Left lung (tissue), 10 donors: Measurements from ENCODE around the gene VPS35L. TPM values are rescaled to one million over a fixed set of nuclear protein-coding genes. Genes with fewer than 3 reads are reported as not detected.

ENCODE experiments used
- ATAC-seq: fragments of 200-7000 bp; cut with Tn5 transposase; one replicate; pipeline ENCODE4 v1.9.1; 2020; ENCODE audit warnings: moderate library complexity
- DNase-seq, 4 donors: peaks; one replicate each; pipeline ENCODE4 v3.0.0-alpha.2; 2013 to 2020
- H3K27ac ChIP-seq, 2 donors: fragments of 200-600 bp; sonication (generic) in 1 of 2; one replicate each; pipeline versions ENCODE4 v1.5.0 to v1.8.0; 2020 to 2021
- H3K27me3 ChIP-seq, 2 donors: fragments of 200-600 bp; sonication (generic) in 1 of 2; one replicate each; pipeline versions ENCODE4 v1.5.0 to v1.8.0; 2020 to 2021
- H3K36me3 ChIP-seq, 2 donors: fragments of 200-600 bp; sonication (generic) in 1 of 2; one replicate each; pipeline versions ENCODE4 v1.5.0 to v1.8.0; 2020 to 2021
- H3K4me1 ChIP-seq, 2 donors: fragments of 200-600 bp; one replicate each; pipeline ENCODE4 v1.8.0; 2021
- H3K4me3 ChIP-seq, 2 donors: fragments of 200-600 bp; sonication (generic) in 1 of 2; one replicate each; pipeline versions ENCODE4 v1.5.0 to v1.8.0; 2020 to 2021; ENCODE audit warnings: mild to moderate bottlenecking in 1 of 2
- H3K9me3 ChIP-seq, 2 donors: fragments of 200-600 bp; sonication (generic) in 1 of 2; one replicate each; pipeline versions ENCODE4 v1.5.0 to v1.8.0; 2020 to 2021
- CTCF ChIP-seq, 2 donors: fragments of 200-600 bp; sonication (generic) in 1 of 2; IDR thresholded peaks; one replicate each; pipeline versions ENCODE4 v1.5.0 to v1.8.0; 2021; ENCODE audit warnings: antibody characterized with exemption in 2 of 2
- intact Hi-C, 2 donors: fragments of 100-400 bp; cut with DNase I; formaldehyde crosslinking; loops; one replicate each; pipeline versions ENCODE4 v1.11.2 to v1.14.2; 2022
- polyA plus RNA-seq, 6 donors: library from polyadenylated mRNA; unstranded; fragments of 120-200 nt; gene quantifications; one replicate each; pipeline ENCODE4 v1.2.1, GENCODE V29; 2013; ENCODE audit not compliant: insufficient read length in 6 of 6
- total RNA-seq, 2 donors: library from RNA; stranded (reverse); fragmentation: NEBNext Ultra II Directional; extraction: Animal tissue kit (Norgen Biotek cat#: 25700); gene quantifications; one replicate each; pipeline ENCODE4 v1.2.1, GENCODE V29; 2021
- donor health status: DM: no; HTN: yes; CAD: no.
- donor health status: DM: no; HTN: no; CAD: no.

VPS35L gene
- total and polyA plus RNA-seq, 8 donors: 54.8 to 70.2 (median 57.7) TPM

DNA sequence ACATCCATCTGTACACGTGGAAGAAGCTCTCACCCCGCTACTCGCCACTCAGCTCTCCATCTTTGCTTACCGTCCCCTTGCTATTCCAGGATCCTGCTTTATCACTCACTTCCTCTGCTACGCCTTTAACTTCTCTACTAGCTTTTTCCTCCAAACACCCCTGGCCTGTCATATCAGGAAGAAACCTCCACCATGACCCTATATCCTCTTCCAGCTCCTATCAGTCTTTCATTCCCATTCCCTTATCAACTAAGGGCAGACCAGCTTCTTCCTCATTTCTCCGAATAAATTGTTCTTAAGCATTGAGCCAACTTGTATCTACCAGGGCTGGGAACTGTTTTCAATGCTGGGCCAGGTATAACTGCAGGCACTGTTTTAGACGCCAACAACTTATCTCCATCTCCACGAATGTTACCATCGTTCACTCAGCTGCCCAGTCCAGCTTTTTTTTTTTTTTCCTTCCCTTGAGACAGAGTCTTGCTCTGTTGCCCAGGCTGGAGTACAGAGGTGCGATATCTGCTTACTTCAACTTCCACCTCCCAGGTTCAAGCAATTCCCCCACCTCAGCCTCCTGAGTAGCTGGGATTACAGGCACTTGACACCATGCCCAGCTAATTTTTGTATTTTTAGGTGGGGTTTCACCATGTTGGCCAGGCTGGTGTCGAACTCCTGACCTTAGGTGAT is 166.9 kb downstream of the VPS35L start:
- ATAC-seq (no peak), DNase-seq (no peak)
- Histone ChIP-seq H3K4me3 (no peak overlapping the region), H3K36me3 (no peaks in the 10 kb centered on the region), H3K9me3 (no peaks in the 10 kb centered on the region), H3K4me1 (peaks cover 4 to 12% of the 10 kb centered on the region in 2 donors), H3K27ac (no peak overlapping the region), H3K27me3 (no peaks in the 10 kb centered on the region)
- no peak for TF ChIP-seq CTCF (IDR thresholded peaks at IDR 0.05)
- intact Hi-C loops: no loop called here

GRCh38 chr16:19722981-19723380 is 167.5 kb downstream of the VPS35L start:
- intact Hi-C loops: no loop called here
- no peak for TF ChIP-seq CTCF (IDR thresholded peaks at IDR 0.05)
- Histone ChIP-seq H3K9me3 (no peaks in the 10 kb centered on the region), H3K4me1 (peaks cover 3 to 12% of the 10 kb centered on the region in 2 donors), H3K27ac (no peak overlapping the region), H3K27me3 (no peaks in the 10 kb centered on the region), H3K4me3 (no peak overlapping the region), H3K36me3 (no peaks in the 10 kb centered on the region)
- DNase-seq: no peak
- ATAC-seq: no peak

DNA sequence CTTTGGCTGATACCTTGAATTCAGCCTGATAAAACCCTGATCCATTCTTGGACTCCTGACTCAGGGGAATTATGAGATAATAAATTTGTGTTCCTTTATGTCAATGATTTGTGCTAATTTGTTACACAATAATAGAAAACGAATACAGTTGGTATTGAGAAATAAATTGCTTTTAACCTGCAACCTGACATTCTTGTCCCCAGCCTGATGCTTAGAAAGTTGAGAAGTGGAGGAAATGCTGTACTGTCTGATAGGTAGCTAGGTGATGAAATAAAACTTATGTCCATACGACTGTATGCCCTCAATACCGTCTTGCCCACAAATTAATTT is 173.1 kb downstream of the VPS35L start:
- ATAC-seq: no peak
- Histone ChIP-seq H3K4me3 (no peak overlapping the region), H3K9me3 (no peaks in the 10 kb centered on the region), H3K4me1 (no peaks in the 10 kb centered on the region), H3K27ac (no peak overlapping the region), H3K36me3 (no peaks in the 10 kb centered on the region), H3K27me3 (no peaks in the 10 kb centered on the region)
- intact Hi-C loops: no loop called here
- TF ChIP-seq CTCF (IDR thresholded peaks at IDR 0.05): no peak
- DNase-seq: no peak

DNA sequence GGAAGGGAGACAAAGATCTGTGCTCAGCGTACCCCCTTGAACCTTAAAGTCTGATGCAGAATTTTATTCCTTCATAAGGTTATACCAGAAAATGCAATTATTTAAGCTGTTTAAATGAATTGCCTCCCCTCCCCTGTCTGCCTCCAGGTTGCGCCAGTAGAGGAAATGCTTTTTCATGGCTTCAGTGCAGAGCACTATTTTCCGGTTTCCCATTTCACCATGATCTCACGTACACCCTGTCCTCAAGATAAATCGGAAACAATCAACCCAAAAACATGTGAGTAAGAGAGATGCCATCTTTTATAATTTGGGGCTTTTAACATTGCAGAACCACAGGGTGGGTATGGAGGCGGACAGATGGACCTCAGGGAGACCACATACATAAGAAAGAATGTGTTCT is 178.0 kb downstream of the VPS35L start:
- no peak for DNase-seq
- ATAC-seq: no peak
- Histone ChIP-seq H3K27ac (no peak overlapping the region), H3K4me3 (no peak overlapping the region), H3K9me3 (no peaks in the 10 kb centered on the region), H3K27me3 (no peaks in the 10 kb centered on the region), H3K36me3 (no peaks in the 10 kb centered on the region), H3K4me1 (no peaks in the 10 kb centered on the region)
- no peak for TF ChIP-seq CTCF (IDR thresholded peaks at IDR 0.05)
- intact Hi-C loops: no loop called here

DNA sequence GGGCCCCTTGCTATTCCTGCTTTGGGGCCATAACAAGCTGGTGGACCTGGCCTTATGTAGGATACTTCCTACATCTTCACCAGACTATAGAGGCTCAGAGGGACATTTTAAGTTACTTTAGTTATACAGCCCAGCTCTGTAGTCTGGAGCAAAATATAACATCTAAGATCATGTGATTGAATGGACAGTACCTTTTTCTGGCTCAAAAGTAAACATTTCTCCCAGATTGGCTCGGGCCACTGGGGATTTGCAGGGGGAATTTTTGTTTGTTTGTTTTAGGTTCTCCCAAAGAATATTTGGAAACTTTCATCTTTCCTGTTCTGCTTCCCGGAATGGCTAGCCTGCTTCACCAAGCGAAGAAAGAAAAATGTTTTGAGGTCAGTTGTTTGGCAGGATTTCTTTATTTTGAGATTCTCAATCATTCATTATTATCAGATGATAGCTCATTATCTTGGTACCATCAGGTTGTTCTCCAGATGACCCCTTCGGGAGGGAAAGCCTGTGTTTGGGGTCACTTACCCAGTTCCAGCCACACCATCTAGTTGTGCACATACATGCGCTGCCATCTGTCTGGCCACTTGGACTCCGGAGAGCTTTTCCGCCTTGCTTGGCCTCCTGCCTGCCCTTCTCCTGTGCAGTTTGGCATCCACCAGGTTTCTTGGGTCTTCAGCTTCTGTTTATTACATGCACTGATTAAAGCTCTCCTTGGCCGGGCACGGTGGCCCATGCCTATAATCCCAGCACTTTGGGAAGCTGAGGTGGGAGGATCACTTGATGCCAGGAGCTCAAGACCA is 179.8 kb downstream of the VPS35L start:
- no peaks in the 10 kb centered on the region for H3K36me3 ChIP-seq
- no peaks in the 10 kb centered on the region for H3K4me1 ChIP-seq
- DNase-seq: no peak
- no peaks in the 10 kb centered on the region for H3K9me3 ChIP-seq
- H3K4me3 ChIP-seq: no peak overlapping the region
- TF ChIP-seq CTCF (IDR thresholded peaks at IDR 0.05): no peak
- no peak overlapping the region for H3K27ac ChIP-seq
- intact Hi-C loops: no loop called here
- H3K27me3 ChIP-seq: no peaks in the 10 kb centered on the region
- no peak for ATAC-seq
